OCI-LY1 (cell line): ENCODE measurements around the gene LPGAT1.
"Not testable (repeated sequence)": the region's sequence is repeated elsewhere in the genome, so short reads cannot be mapped to it uniquely, and the experiment has no call there.

Source experiments
- H2AFZ ChIP-seq: fragments of 200-600 bp; sonication (generic), shearing (Covaris generic); 2 replicates; pipeline ENCODE4 v1.6.0; 2014; ENCODE audit warnings: antibody characterized with exemption, mild to moderate bottlenecking, low read length
- H3F3A ChIP-seq: fragments of 200-600 bp; sonication (generic), shearing (Covaris generic); 2 replicates; pipeline ENCODE4 v1.6.0; 2014; ENCODE audit warnings: mild to moderate bottlenecking, antibody characterized with exemption, low read length, moderate library complexity; ENCODE audit not compliant: insufficient read depth
- H3K27ac ChIP-seq: fragments of 200-600 bp; sonication (generic); 2 replicates; pipeline ENCODE4 v1.5.1; 2014; ENCODE audit warnings: low read length, mixed run types, mild to moderate bottlenecking, low read depth; ENCODE audit not compliant: poor library complexity, severe bottlenecking
- H3K27me3 ChIP-seq: fragments of 200-600 bp; sonication (generic); 2 replicates; pipeline ENCODE4 v1.6.0; 2014; ENCODE audit warnings: antibody characterized with exemption, mild to moderate bottlenecking, low read length, moderate library complexity; ENCODE audit not compliant: insufficient read depth
- H3K36me3 ChIP-seq: fragments of 200-600 bp; sonication (generic); 2 replicates; pipeline ENCODE4 v1.6.1; 2014; ENCODE audit warnings: mild to moderate bottlenecking, antibody characterized with exemption, low read length, moderate library complexity, mixed read lengths; ENCODE audit not compliant: insufficient read depth
- H3K4me1 ChIP-seq: fragments of 200-600 bp; sonication (generic); 2 replicates; pipeline ENCODE4 v1.5.1; 2014; ENCODE audit warnings: mild to moderate bottlenecking, low read length, moderate library complexity; ENCODE audit not compliant: insufficient read depth, severe bottlenecking
- H3K4me2 ChIP-seq: fragments of 200-600 bp; sonication (generic), shearing (Covaris generic); 2 replicates; pipeline ENCODE4 v1.6.1; 2014; ENCODE audit warnings: low read length
- H3K4me3 ChIP-seq: fragments of 200-600 bp; sonication (generic); 2 replicates; pipeline ENCODE4 v1.5.1; 2014; ENCODE audit warnings: low read length, low read depth, mild to moderate bottlenecking, mixed read lengths; ENCODE audit not compliant: poor library complexity, severe bottlenecking
- H3K79me2 ChIP-seq: fragments of 200-600 bp; shearing (Covaris generic); 2 replicates; pipeline ENCODE4 v1.6.1; 2016; ENCODE audit warnings: mixed run types, low read length, mixed read lengths; ENCODE audit not compliant: insufficient read depth
- H3K9ac ChIP-seq: fragments of 200-600 bp; sonication (generic), shearing (Covaris generic); 2 replicates; pipeline ENCODE4 v1.6.1; 2014; ENCODE audit warnings: mild to moderate bottlenecking, low read length, mixed read lengths
- H3K9me2 ChIP-seq: fragments of 200-600 bp; sonication (generic), shearing (Covaris generic); 2 replicates; pipeline ENCODE4 v1.6.1; 2014; ENCODE audit warnings: low read depth, mild to moderate bottlenecking, low read length, mixed read lengths
- H3K9me3 ChIP-seq: fragments of 200-600 bp; shearing (Covaris generic); 2 replicates; pipeline ENCODE4 v1.6.1; 2014; ENCODE audit warnings: low read length, mixed read lengths
- H4K20me1 ChIP-seq: fragments of 200-600 bp; sonication (generic), shearing (Covaris generic); 2 replicates; pipeline ENCODE4 v1.6.0; 2016; ENCODE audit warnings: mild to moderate bottlenecking, low read length; ENCODE audit not compliant: insufficient read depth
- CTCF ChIP-seq: fragments of 200-600 bp; sonication (generic), shearing (Covaris generic); IDR thresholded peaks from 2 replicates; pipeline ENCODE4 v1.5.1; 2017; ENCODE audit warnings: mild to moderate bottlenecking, antibody characterized with exemption, low read length, moderate library complexity, mixed read lengths
- EZH2 ChIP-seq: fragments of 200-600 bp; sonication (generic), shearing (Covaris generic); IDR thresholded peaks from 2 replicates; pipeline ENCODE4 v1.8.0; 2017; ENCODE audit warnings: borderline replicate concordance, mixed run types, mild to moderate bottlenecking, antibody characterized with exemption, low read length, moderate library complexity, mixed read lengths

Gene LPGAT1

GRCh38 chr1:211875541-211875940, 45.0 kb upstream of the LPGAT1 start:
- TF ChIP-seq EZH2 (no peak), CTCF (no peak)
- no peaks in the 10 kb centered on the region for H4K20me1 ChIP-seq

GRCh38 chr1:211874521-211875347, 44.2 kb upstream of the LPGAT1 start:
- no peak overlapping the region for H3K9ac ChIP-seq
- H3K9me2 ChIP-seq, result no peaks in the 10 kb centered on the region
- H3K4me1 ChIP-seq, result no peaks in the 10 kb centered on the region

More at GRCh38 chr1:211875541-211875940, 45.0 kb upstream of the LPGAT1 start:
- no peaks in the 10 kb centered on the region for H3K9me2 ChIP-seq
- no peaks in the 10 kb centered on the region for H3K4me1 ChIP-seq
- no peaks in the 10 kb centered on the region for H3K9me3 ChIP-seq
- no peak overlapping the region for H3K27ac ChIP-seq
- no peaks in the 10 kb centered on the region for H3K36me3 ChIP-seq
- H3K79me2 ChIP-seq, result no peaks in the 10 kb centered on the region
- H3K4me3 ChIP-seq, result no peak overlapping the region
- H3K9ac ChIP-seq, result no peak overlapping the region
- no peak overlapping the region for H3K4me2 ChIP-seq
- H3F3A ChIP-seq, result no peaks in the 10 kb centered on the region
- no peaks in the 10 kb centered on the region for H3K27me3 ChIP-seq
- no peak overlapping the region for H2AFZ ChIP-seq

GRCh38 chr1:211873731-211874130, 43.2 kb upstream of the LPGAT1 start:
- not testable (repeated sequence) for H3K9me3 ChIP-seq, H3K9ac ChIP-seq, H3F3A ChIP-seq, H3K79me2 ChIP-seq, H3K9me2 ChIP-seq, H3K4me1 ChIP-seq, H3K4me3 ChIP-seq, H3K27me3 ChIP-seq, H3K36me3 ChIP-seq, H3K27ac ChIP-seq, H2AFZ ChIP-seq, H4K20me1 ChIP-seq, H3K4me2 ChIP-seq

More at GRCh38 chr1:211874521-211875347, 44.2 kb upstream of the LPGAT1 start:
- Histone ChIP-seq H3K36me3 (no peaks in the 10 kb centered on the region), H3F3A (no peaks in the 10 kb centered on the region), H3K4me3 (no peak overlapping the region), H3K4me2 (no peak overlapping the region), H3K27me3 (no peaks in the 10 kb centered on the region), H4K20me1 (no peaks in the 10 kb centered on the region), H3K27ac (no peak overlapping the region), H3K79me2 (no peaks in the 10 kb centered on the region), H3K9me3 (no peaks in the 10 kb centered on the region), H2AFZ (no peak overlapping the region)
- TF ChIP-seq EZH2 (no peak), CTCF (no peak)

- Histone ChIP-seq H3K4me2 (no peak overlapping the region), H2AFZ (no peak overlapping the region), H3K36me3 (no peaks in the 10 kb centered on the region), H3F3A (no peaks in the 10 kb centered on the region), H3K9me3 (no peaks in the 10 kb centered on the region), H3K9ac (no peak overlapping the region), H3K27ac (no peak overlapping the region), H3K9me2 (no peaks in the 10 kb centered on the region), H3K79me2 (no peaks in the 10 kb centered on the region), H3K4me1 (no peaks in the 10 kb centered on the region), H3K4me3 (no peak overlapping the region), H4K20me1 (no peaks in the 10 kb centered on the region), H3K27me3 (no peaks in the 10 kb centered on the region)
- TF ChIP-seq EZH2, result no peak
Observed at GRCh38 chr1:211870156-211870555, 39.6 kb upstream of the LPGAT1 start.
